ENCODE data around the gene ANKDD1B. TPM values are rescaled to one million over a fixed set of nuclear protein-coding genes. Genes with fewer than 3 reads are reported as not detected.

The ANKDD1B gene
- total RNA-seq, 1 donor from 2014 or later, result 1.0 TPM

- CTCF ChIA-PET, result no interaction called here
Observed at GRCh38 chr5:75701856-75702255, 90.6 kb downstream of the ANKDD1B start.

GRCh38 chr5:75706016-75706415 is 94.8 kb downstream of the ANKDD1B start:
- peaks cover 2% of the 10 kb centered on the region for H3K4me1 Mint-ChIP-seq
- ChIA-PET CTCF (no interaction called here), POLR2A (no interaction called here)
- H3K27me3 Mint-ChIP-seq, result no peaks in the 10 kb centered on the region
- ATAC-seq (ENCODE audit: low read depth), result no peak
- no peak overlapping the region for H3K4me3 Mint-ChIP-seq
- TF ChIP-seq, protein P1, sequence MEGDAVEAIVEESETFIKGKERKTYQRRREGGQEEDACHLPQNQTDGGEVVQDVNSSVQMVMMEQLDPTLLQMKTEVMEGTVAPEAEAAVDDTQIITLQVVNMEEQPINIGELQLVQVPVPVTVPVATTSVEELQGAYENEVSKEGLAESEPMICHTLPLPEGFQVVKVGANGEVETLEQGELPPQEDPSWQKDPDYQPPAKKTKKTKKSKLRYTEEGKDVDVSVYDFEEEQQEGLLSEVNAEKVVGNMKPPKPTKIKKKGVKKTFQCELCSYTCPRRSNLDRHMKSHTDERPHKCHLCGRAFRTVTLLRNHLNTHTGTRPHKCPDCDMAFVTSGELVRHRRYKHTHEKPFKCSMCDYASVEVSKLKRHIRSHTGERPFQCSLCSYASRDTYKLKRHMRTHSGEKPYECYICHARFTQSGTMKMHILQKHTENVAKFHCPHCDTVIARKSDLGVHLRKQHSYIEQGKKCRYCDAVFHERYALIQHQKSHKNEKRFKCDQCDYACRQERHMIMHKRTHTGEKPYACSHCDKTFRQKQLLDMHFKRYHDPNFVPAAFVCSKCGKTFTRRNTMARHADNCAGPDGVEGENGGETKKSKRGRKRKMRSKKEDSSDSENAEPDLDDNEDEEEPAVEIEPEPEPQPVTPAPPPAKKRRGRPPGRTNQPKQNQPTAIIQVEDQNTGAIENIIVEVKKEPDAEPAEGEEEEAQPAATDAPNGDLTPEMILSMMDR (IDR thresholded peaks at IDR 0.05), result no peak
- H3K27ac Mint-ChIP-seq, result no peak overlapping the region
- DNase-seq, result no peak
- intact Hi-C loops (cut with micrococcal nuclease), result loop anchor here (5.0 kb wide), 1 partner anchor 34 kb away; no protein-coding TSS in a partner anchor
- no peaks in the 10 kb centered on the region for H3K9me3 Mint-ChIP-seq
- H3K36me3 Mint-ChIP-seq (ENCODE audit: low read depth), result peaks cover 64% of the 10 kb centered on the region

More at GRCh38 chr5:75701856-75702255, 90.6 kb downstream of the ANKDD1B start:
- ATAC-seq (ENCODE audit: low read depth) (no peak), DNase-seq (no peak)
- Mint-ChIP-seq H3K36me3 (ENCODE audit: low read depth) (peaks cover 49% of the 10 kb centered on the region), H3K4me1 (no peaks in the 10 kb centered on the region), H3K27me3 (no peaks in the 10 kb centered on the region), H3K4me3 (no peak overlapping the region), H3K9me3 (no peaks in the 10 kb centered on the region), H3K27ac (no peak overlapping the region)
- TF ChIP-seq, protein P1 (IDR thresholded peaks at IDR 0.05), result no peak
- POLR2A ChIA-PET, result no interaction called here
- intact Hi-C loops (cut with micrococcal nuclease), result no loop called here

DNA sequence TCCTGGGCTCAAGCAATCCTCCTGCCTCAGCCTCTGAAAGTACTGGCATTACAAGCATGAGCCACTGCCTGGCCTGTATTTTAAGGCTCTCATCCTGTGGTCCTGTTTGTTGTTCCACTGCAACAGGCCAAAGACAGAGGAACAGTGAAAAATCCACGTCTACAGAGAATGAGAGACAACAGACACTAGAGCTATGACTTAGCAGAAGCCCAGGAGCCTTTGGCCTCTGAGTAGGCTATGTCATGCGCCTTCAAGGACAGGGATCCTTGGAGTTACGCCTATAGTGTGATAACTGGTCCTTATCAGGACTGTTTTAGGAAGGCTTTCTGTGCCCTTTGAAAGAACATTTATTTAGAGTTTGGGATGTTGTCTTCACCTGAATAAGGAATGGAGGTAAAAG is 95.5 kb downstream of the ANKDD1B start:
- peaks cover 63% of the 10 kb centered on the region for H3K36me3 Mint-ChIP-seq (ENCODE audit: low read depth)
- intact Hi-C loops (cut with micrococcal nuclease), result loop anchor here (5.0 kb wide), 1 partner anchor 34 kb away; no protein-coding TSS in a partner anchor
- H3K4me1 Mint-ChIP-seq, result peaks cover 4% of the 10 kb centered on the region
- POLR2A ChIA-PET, result no interaction called here
- H3K27ac Mint-ChIP-seq, result no peak overlapping the region
- H3K9me3 Mint-ChIP-seq, result no peaks in the 10 kb centered on the region
- ATAC-seq (ENCODE audit: low read depth), result no peak
- TF ChIP-seq, protein P1 (IDR thresholded peaks at IDR 0.05), result no peak
- H3K27me3 Mint-ChIP-seq, result no peaks in the 10 kb centered on the region
- no peak for DNase-seq
- CTCF ChIA-PET, result interaction anchor here (0.9 kb wide), 1 partner anchor 877 kb away, joined by 3 read pairs; no protein-coding TSS in a partner anchor
- H3K4me3 Mint-ChIP-seq, result no peak overlapping the region

- Mint-ChIP-seq H3K4me1 (peaks cover 4% of the 10 kb centered on the region), H3K36me3 (ENCODE audit: low read depth) (peaks cover 62% of the 10 kb centered on the region), H3K4me3 (no peak overlapping the region), H3K27me3 (no peaks in the 10 kb centered on the region), H3K9me3 (no peaks in the 10 kb centered on the region), H3K27ac (no peak overlapping the region)
- ChIA-PET CTCF (no interaction called here), POLR2A (no interaction called here)
- TF ChIP-seq, protein P1 (IDR thresholded peaks at IDR 0.05), result no peak
- intact Hi-C loops (cut with micrococcal nuclease), result loop anchor here (5.0 kb wide), 1 partner anchor 36 kb away; no protein-coding TSS in a partner anchor
- no peak for ATAC-seq (ENCODE audit: low read depth)
- no peak for DNase-seq
Observed at GRCh38 chr5:75707911-75708509, 96.8 kb downstream of the ANKDD1B start.

DNA sequence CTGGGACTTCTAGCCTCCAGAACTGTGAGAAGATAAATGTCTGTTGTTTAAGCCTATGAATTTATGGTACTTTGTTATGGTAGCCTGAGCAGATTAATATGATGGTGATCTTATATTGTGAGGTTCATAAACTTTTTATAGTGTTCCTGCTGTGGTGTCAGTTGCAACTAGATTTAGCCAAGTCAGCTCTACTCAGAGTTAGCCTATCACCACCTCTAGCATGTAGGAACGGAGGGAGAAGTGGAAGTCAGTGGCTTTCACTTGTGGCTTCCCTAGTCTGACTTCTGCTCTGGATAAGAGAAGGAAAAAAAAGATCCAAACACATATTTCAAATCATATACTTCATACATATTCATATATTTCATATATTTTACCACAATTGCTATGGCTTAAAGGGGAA is 99.4 kb downstream of the ANKDD1B start:
- Mint-ChIP-seq H3K4me1 (peaks cover 17% of the 10 kb centered on the region), H3K27me3 (no peaks in the 10 kb centered on the region), H3K36me3 (ENCODE audit: low read depth) (peaks cover 64% of the 10 kb centered on the region), H3K27ac (no peak overlapping the region), H3K4me3 (no peak overlapping the region), H3K9me3 (no peaks in the 10 kb centered on the region)
- DNase-seq (no peak), ATAC-seq (ENCODE audit: low read depth) (no peak)
- ChIA-PET POLR2A (interaction anchor here (0.8 kb wide), 1 partner anchor 233 kb away, joined by 11 read pairs; no protein-coding TSS in a partner anchor), CTCF (no interaction called here)
- TF ChIP-seq, protein P1 (IDR thresholded peaks at IDR 0.05), result no peak
- intact Hi-C loops (cut with micrococcal nuclease), result loop anchor here (10.0 kb wide), 2 partner anchors 834 to 946 kb away; partner anchors contain the start of genes GFM2 and NSA2

Measured in activated B cell treated with CpG ODN at 0.5 μM for 24 hours (primary cell).